Activated naive CD4-positive, alpha-beta T cell treated with anti-CD3 and anti-CD28 coated beads, Interleukin-2, amount 50 U/mL, for 72 hours (primary cell): ENCODE measurements around the gene NEK5. TPM values are rescaled to one million over a fixed set of nuclear protein-coding genes. Genes with fewer than 3 reads are reported as not detected.
A peak's percentile ranks its signal among the peaks of the same experiment; 100 is the strongest.

Experiments used
- ATAC-seq, 2 donors: fragments of 150-1000 bp; cut with Tn5 transposase; 2 replicates each; pipeline ENCODE4 v1.10.0; 2021; ENCODE audit warnings: mild to moderate bottlenecking in 2 of 2, moderate library complexity in 2 of 2
- DNase-seq, 2 donors: peaks; one replicate each; pipeline ENCODE4 v3.0.0; 2021 to 2022; ENCODE audit warnings: low spot score in 2 of 2
- H3K27ac Mint-ChIP-seq, 2 donors: one replicate each; pipeline ENCODE4 v1.8.0; 2022; ENCODE audit warnings: mild to moderate bottlenecking in 2 of 2, mixed read lengths in 2 of 2
- H3K36me3 Mint-ChIP-seq, 2 donors: one replicate each; pipeline ENCODE4 v1.8.0; 2022; ENCODE audit warnings: mixed read lengths in 2 of 2
- H3K9me3 Mint-ChIP-seq, 2 donors: one replicate each; pipeline ENCODE4 v1.8.0; 2022; ENCODE audit warnings: mixed read lengths in 2 of 2
- total RNA-seq, 2 donors: library from RNA; stranded (reverse); gene quantifications; one replicate each; pipeline ENCODE4 v1.2.3, GENCODE V29; 2022

The NEK5 gene
- total RNA-seq, 2 donors from 2014 or later, result 0.14 TPM; not detected in 1

GRCh38 chr13:52159159-52159982, 30.5 kb upstream of the NEK5 start, which contains the start of gene NEK3:
Gene NEK3, minus strand, starts transcription at chr13:52159597. Its CDS starts 3,406 bp downstream, at chr13:52156191.
- Mint-ChIP-seq H3K27ac (peak within 1 kb of the TSS; percentile 1 to 18), H3K36me3 (peaks cover 6% of the 10 kb centered on the region in 2 donors), H3K9me3 (no peaks in the 10 kb centered on the region)
- ATAC-seq, result peak; percentile 75 to 81
- peak; percentile 49 to 56 for DNase-seq

GRCh38 chr13:52158629-52159158, 29.8 kb upstream of the NEK5 start:
- ATAC-seq, result peak in 1 of 2 donors; percentile 12
- peaks cover 6% of the 10 kb centered on the region in 2 donors for H3K36me3 Mint-ChIP-seq
- H3K27ac Mint-ChIP-seq, result peak overlapping the region in 1 of 2 donors; percentile 18
- DNase-seq, result no peak
- H3K9me3 Mint-ChIP-seq, result no peaks in the 10 kb centered on the region

GRCh38 chr13:52156724-52157261, 27.9 kb upstream of the NEK5 start:
- DNase-seq, result no peak
- H3K36me3 Mint-ChIP-seq, result peaks cover 6% of the 10 kb centered on the region in 2 donors
- H3K9me3 Mint-ChIP-seq, result no peaks in the 10 kb centered on the region
- H3K27ac Mint-ChIP-seq, result no peak overlapping the region
- no peak for ATAC-seq

- DNase-seq (no peak), ATAC-seq (no peak)
- no peak overlapping the region for H3K27ac Mint-ChIP-seq
- H3K36me3 Mint-ChIP-seq, result peaks cover 6% of the 10 kb centered on the region in 2 donors
- no peaks in the 10 kb centered on the region for H3K9me3 Mint-ChIP-seq
Measured at GRCh38 chr13:52155177-52155576, 26.3 kb upstream of the NEK5 start.

- Mint-ChIP-seq H3K27ac (no peak overlapping the region), H3K36me3 (peaks cover 4 to 7% of the 10 kb centered on the region in 2 donors)
Measured at GRCh38 chr13:52147225-52147624, 18.4 kb upstream of the NEK5 start.

GRCh38 chr13:52141299-52141698, 12.4 kb upstream of the NEK5 start:
- no peak overlapping the region for H3K27ac Mint-ChIP-seq
- H3K36me3 Mint-ChIP-seq, result no peaks in the 10 kb centered on the region
- no peak for DNase-seq
- no peak for ATAC-seq
- H3K9me3 Mint-ChIP-seq, result no peaks in the 10 kb centered on the region

More at GRCh38 chr13:52147225-52147624, 18.4 kb upstream of the NEK5 start:
- no peak for ATAC-seq
- H3K9me3 Mint-ChIP-seq, result no peaks in the 10 kb centered on the region
- DNase-seq, result no peak

- Mint-ChIP-seq H3K36me3 (no peaks in the 10 kb centered on the region), H3K27ac (no peak overlapping the region), H3K9me3 (no peaks in the 10 kb centered on the region)
- DNase-seq, result no peak
- no peak for ATAC-seq
Measured at GRCh38 chr13:52137489-52137888, 8.6 kb upstream of the NEK5 start.

GRCh38 chr13:52136763-52137162, 7.9 kb upstream of the NEK5 start:
- Mint-ChIP-seq H3K27ac (no peak overlapping the region), H3K9me3 (no peaks in the 10 kb centered on the region), H3K36me3 (no peaks in the 10 kb centered on the region)
- DNase-seq, result no peak
- ATAC-seq, result no peak

GRCh38 chr13:52130641-52131040, 1.8 kb upstream of the NEK5 start:
- H3K27ac Mint-ChIP-seq, result no peak overlapping the region
- H3K36me3 Mint-ChIP-seq, result no peaks in the 10 kb centered on the region
- DNase-seq (no peak), ATAC-seq (no peak)
- no peaks in the 10 kb centered on the region for H3K9me3 Mint-ChIP-seq

GRCh38 chr13:52127783-52128702, 830 bp downstream of the NEK5 start:
- Mint-ChIP-seq H3K9me3 (no peaks in the 10 kb centered on the region), H3K27ac (peak overlapping the region in 1 of 2 donors; percentile 58), H3K36me3 (no peaks in the 10 kb centered on the region)
- peak; percentile 69 to 71 for ATAC-seq
- DNase-seq, result peak in 1 of 2 donors; percentile 63

GRCh38 chr13:52127378-52127777, 1.5 kb downstream of the NEK5 start:
- DNase-seq (no peak), ATAC-seq (peak; percentile 51 to 62)
- no peaks in the 10 kb centered on the region for H3K36me3 Mint-ChIP-seq
- H3K27ac Mint-ChIP-seq, result no peak overlapping the region
- no peaks in the 10 kb centered on the region for H3K9me3 Mint-ChIP-seq

- DNase-seq (no peak), ATAC-seq (no peak)
- H3K36me3 Mint-ChIP-seq, result no peaks in the 10 kb centered on the region
- no peak overlapping the region for H3K27ac Mint-ChIP-seq
- H3K9me3 Mint-ChIP-seq, result no peaks in the 10 kb centered on the region
Measured at GRCh38 chr13:52125547-52125946, 3.3 kb downstream of the NEK5 start.

- ATAC-seq (no peak), DNase-seq (no peak)
- H3K9me3 Mint-ChIP-seq, result no peaks in the 10 kb centered on the region
- H3K36me3 Mint-ChIP-seq, result no peaks in the 10 kb centered on the region
- H3K27ac Mint-ChIP-seq, result no peak overlapping the region
Measured at GRCh38 chr13:52118595-52118994, 10.3 kb downstream of the NEK5 start.

- no peaks in the 10 kb centered on the region for H3K9me3 Mint-ChIP-seq
- no peak for ATAC-seq
- no peak for DNase-seq
- no peak overlapping the region for H3K27ac Mint-ChIP-seq
- no peaks in the 10 kb centered on the region for H3K36me3 Mint-ChIP-seq
Measured at GRCh38 chr13:52118095-52118494, 10.8 kb downstream of the NEK5 start.

- no peaks in the 10 kb centered on the region for H3K36me3 Mint-ChIP-seq
- H3K27ac Mint-ChIP-seq, result no peak overlapping the region
- DNase-seq, result no peak
- H3K9me3 Mint-ChIP-seq, result no peaks in the 10 kb centered on the region
- ATAC-seq, result no peak
Measured at GRCh38 chr13:52112591-52112990, 16.3 kb downstream of the NEK5 start.

- H3K27ac Mint-ChIP-seq, result no peak overlapping the region
- H3K36me3 Mint-ChIP-seq, result no peaks in the 10 kb centered on the region
- H3K9me3 Mint-ChIP-seq, result no peaks in the 10 kb centered on the region
- DNase-seq (no peak), ATAC-seq (no peak)
Measured at GRCh38 chr13:52109116-52109670, 19.7 kb downstream of the NEK5 start.
